HG03565 (cell line): ENCODE measurements around the gene CCDC85C.

ENCODE experiments used
- ATAC-seq: cut with Tn5 transposase; IDR thresholded peaks from one replicate; pipeline ENCODE4 v1.9.1; 2021; ENCODE audit warnings: mild to moderate bottlenecking, moderate library complexity; ENCODE audit not compliant: unreplicated experiment

Gene CCDC85C

DNA sequence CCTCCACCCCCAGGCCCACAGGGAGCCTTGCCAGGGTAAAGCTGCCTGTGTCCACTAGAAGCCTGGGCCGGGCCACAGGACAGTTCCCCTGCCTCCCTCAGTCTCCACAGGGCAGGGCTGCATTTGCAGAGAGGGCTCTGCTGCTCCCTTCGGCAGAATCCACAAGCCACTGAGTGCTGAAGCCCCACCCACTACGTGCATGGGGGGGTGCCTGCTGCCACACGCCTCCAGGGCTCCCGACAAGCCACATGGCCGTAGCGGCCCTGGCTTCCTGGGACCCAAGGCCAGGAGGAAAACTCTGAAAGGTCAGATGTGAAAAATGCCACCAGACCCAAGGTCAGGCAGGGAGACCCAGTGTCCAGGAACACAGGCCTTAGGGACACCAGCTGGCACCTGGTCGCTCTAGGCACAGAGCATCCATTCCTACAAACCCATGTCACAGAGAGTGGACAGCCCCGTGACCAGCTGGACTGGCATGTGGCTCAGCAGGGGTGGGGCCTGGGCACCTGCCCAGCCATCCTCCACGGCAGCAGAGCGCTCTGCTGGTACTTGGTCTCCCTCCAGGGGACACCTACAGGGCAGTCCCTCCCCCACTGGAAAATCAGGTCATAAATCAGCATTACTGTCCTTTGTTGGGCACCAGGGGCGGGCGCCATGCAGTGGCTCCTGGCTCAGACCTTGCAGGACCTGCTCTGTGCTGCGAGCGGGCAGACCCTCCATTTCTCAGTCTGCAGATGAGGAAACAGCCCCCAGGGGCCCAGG is 42.9 kb downstream of the CCDC85C start:
- ATAC-seq: no peak

GRCh38 chr14:99560403-99560802 is 43.6 kb downstream of the CCDC85C start:
- ATAC-seq: no peak

DNA sequence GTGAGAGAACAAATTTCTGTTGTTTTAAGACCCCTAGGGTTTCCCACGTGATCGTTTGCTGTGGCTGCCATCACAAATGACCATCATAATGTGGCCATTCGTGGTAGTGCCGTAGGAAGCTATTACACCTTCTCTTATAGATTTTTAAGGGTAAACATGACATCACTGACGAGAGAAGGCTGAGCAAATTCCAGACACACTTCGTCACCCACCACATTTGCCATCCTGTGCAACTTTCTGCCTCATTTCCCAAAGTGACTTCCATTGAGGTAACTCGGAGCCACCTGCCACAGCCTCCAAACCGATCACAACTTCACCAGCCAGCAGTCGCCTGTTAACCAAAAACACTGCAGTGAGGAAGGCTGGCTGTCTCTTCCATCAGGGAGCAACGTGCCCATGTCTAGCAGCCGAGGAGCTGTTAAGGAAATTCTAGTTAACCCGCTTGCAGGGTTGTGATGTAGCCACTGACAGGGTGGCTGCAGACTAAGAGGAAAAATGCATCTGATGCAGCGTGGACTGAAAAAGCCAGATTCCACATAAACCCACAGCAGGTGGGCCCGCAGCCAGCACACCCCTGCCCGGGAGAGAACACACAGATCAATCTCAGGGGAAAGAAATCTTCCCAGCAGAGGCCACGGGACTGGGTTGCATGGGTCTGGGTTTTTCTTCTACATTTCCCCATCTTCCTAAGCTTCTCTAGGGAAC is 44.6 kb downstream of the CCDC85C start:
- no peak for ATAC-seq

- no peak for ATAC-seq
Observed at GRCh38 chr14:99556134-99556791, 47.7 kb downstream of the CCDC85C start.

- no peak for ATAC-seq
Observed at GRCh38 chr14:99554757-99555531, 49.1 kb downstream of the CCDC85C start.

DNA sequence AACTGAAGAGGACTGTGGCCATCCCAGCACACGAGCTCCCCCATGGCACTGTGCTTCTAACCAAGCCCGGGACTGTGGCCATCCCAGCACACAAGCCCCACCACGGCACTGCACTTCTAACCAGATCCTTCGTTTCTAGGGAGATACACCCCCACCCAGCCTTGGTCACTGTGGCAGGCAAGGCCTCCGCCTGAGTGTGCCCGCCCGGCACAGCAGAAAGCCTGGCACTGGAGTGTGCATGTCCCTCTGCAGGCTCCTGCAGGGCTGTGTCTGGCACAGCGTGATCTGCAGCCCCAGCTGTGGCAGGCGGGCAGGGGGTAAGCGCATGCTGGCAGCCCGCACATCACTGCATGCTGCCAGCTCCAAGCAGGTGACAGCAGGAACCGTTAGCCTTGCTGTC is 49.8 kb downstream of the CCDC85C start:
- no peak for ATAC-seq

GRCh38 chr14:99552572-99553216 is 51.3 kb downstream of the CCDC85C start:
- no peak for ATAC-seq

- no peak for ATAC-seq
Observed at GRCh38 chr14:99552021-99552553, 51.9 kb downstream of the CCDC85C start.

DNA sequence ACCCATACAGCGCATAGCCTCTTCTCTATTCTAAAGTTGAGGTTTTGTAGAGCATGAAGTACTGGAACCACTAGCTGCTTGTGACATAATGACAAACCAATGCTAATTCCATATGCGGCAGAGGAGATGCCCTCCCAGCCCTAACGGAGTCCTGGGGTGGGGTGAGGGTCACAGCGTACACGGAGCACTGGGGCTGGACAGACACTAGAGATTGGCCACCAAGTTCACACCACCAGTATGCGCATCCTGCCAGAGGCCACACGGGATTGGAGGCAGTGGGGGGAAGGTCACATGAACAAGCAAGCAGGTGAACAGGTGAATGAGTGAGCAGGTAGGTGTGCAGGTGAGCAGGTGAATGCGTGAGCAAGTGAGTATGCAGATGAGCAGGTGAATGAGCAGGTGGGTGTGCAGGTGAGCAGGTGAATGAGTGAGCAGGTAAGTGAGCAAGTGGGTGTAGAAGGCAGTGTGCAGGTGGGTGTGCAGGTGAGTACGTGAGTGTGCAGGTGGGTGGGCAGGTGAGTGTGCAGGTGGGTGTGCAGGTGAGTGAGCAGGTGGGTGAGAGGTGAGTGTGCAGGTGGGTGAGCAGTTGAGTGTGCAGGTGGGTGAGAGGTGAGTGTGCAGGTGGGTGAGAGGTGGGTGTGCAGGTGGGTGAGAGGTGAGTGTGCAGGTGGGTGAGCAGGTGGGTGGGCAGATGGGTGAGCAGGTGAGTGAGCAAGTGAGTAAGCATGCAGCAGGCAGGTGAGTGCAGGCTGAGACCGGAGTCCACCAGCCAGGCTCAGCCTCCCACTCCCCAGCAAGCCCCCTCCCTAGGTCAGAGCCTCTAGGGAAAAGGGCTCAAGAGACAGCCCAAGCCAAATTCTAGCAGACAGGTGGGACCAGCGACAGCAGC is 52.7 kb downstream of the CCDC85C start:
- no peak for ATAC-seq

GRCh38 chr14:99550387-99550992 is 53.5 kb downstream of the CCDC85C start:
- no peak for ATAC-seq

GRCh38 chr14:99549684-99550083 is 54.3 kb downstream of the CCDC85C start:
- ATAC-seq: no peak

DNA sequence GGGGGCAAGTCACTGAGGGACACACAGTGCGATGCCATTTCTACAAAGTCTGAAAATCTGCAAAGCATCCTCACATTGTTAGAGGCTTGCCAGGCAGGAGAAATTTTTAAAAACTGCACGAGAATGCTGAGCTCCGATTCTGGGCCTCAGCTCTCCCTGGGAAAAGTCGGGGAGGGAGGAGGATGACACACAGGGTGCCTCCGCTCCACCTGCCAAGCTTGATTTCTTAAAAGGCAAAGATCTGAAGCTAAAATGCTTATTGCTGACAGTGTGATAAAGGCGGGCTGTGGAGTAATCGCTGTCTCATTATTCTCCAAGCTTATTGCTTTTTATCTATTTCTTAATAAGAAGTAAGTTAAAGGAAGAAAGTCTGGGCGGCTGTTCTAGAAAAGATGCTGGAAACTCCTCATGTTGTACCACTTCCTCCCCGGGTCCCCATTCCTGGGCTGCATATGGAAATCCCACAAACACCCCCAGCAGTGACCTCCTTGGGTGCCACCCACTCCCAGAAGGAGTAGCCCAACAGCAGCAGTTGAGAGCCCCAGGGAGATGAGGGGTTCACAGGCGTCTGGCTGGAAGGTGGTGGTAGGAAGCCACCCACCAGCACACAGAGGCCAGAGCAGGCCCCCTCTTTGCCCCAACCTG is 55.0 kb downstream of the CCDC85C start:
- no peak for ATAC-seq

GRCh38 chr14:99548255-99548654 is 55.8 kb downstream of the CCDC85C start:
- ATAC-seq: no peak

- no peak for ATAC-seq
Observed at GRCh38 chr14:99546234-99546879, 57.6 kb downstream of the CCDC85C start.

DNA sequence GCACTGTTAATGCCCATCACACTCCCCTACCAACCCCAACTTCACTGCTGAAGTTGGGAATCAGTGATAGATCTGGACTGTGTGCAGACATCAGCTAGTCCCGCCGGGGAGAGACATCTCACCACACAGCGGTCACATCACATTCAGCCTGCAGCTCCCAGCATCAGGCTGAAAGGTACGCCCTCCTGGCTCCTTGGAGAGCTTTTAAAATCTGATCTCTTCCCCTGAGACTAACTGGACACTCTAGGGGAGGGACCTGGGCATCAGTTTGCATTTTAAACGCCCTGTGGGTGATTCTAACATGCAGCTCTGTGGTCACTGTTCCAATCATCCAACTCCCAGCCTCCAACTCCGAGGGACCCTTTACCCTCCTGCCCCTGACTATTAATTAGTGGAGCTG is 58.4 kb downstream of the CCDC85C start:
- no peak for ATAC-seq

DNA sequence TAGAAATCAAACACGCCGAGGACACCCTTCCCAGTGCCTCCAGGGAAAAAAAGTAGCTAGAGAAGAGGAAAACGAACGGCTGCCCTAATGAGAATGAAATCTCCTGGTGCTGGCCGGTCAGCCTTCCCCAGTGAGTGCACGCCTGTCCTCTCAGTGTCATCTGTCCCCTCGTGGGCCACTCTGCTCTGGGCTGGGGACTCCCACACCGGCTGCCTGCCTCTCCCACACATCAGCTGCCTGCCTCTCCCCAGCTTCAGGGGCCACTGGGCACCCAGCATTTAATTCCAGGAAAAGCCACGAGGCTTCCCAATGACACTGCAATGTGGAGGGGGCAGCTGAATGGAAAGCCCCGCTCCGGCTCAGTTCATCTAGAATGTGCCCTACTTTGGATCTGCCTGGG is 59.0 kb downstream of the CCDC85C start:
- ATAC-seq: no peak

DNA sequence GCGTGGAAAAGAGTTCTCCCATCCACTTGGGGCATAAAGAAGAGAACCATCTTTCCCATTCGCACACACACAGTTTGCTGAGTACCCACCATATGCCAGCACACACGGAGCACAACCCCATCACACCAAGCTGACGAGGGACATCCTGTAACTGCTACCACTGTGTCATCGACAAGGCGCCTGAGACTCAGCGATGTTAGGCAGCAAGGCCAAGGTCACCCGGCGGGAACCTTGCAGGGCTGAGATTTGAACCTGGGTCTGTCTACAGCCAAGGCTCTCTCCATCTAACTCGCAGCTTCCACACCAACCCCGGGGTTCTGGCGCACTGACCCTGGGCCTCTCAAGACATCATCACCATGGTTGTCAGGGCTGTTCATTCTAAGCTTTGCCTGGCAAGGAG is 60.0 kb downstream of the CCDC85C start:
- no peak for ATAC-seq

GRCh38 chr14:99543370-99543769 is 60.6 kb downstream of the CCDC85C start:
- no peak for ATAC-seq
